Fibroblast of lung (primary cell): ENCODE results near the gene ASXL1.

Source experiments
- CTCF ChIP-seq, 2 donors: IDR thresholded peaks in 1 of 2; conservative IDR thresholded peaks in 1 of 2; 1 replicate in 1 of 2; 2 replicates in 1 of 2; pipeline ENCODE4 v1.5.1; 2011 to 2012; ENCODE audit warnings: low read length in 2 of 2, control low read depth in 1 of 2, inconsistent platforms in 1 of 2, low read depth in 1 of 2, mild to moderate bottlenecking in 1 of 2
- EZH2 ChIP-seq: IDR thresholded peaks from 2 replicates; pipeline ENCODE4 v1.5.1; 2012; ENCODE audit warnings: low read length, control low read depth, mild to moderate bottlenecking; ENCODE audit errors: missing control alignments

DNA sequence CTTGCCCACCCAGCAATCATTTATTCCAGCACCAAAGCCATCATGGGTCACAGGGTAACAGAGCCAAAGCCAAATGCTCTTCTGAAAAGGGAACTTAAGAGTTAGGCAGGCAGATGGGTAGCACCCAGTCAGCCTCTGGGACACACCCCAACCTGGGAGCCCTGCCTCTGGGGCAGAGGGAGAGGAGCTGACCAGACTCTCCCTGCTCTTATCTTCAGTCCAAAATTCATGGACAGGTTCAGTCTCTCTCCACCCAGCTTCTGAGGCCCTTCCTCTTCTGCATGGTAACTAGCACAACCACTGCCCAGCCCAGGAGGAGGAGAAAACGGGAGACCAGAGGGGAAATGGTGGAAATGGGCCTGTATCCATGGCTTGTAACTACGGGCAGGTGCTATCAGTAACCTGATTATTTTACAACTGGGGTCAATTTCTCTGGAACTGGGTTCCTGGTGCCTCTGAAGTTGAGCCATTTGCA lies 121.6 kb downstream of the ASXL1 start:
- TF ChIP-seq CTCF (conservative IDR thresholded peaks at IDR 0.05 in 1 of 2, IDR thresholded peaks at IDR 0.05 in 1 of 2; ENCODE audit: low read depth in 1 of 2, low read length in 2 of 2) (no peak), EZH2 (no peak)
